Osteocyte (in vitro differentiated cells): Measurements from ENCODE around the gene APOL1. TPM values are rescaled to one million over a fixed set of nuclear protein-coding genes. Genes with fewer than 3 reads are reported as not detected.
"Not testable (repeated sequence)": the region's sequence is repeated elsewhere in the genome, so short reads cannot be mapped to it uniquely, and the experiment has no call there.

ENCODE experiments used
- DNase-seq: peaks from one replicate; pipeline ENCODE4 v3.0.0; 2021; ENCODE audit warnings: mixed read lengths; ENCODE audit not compliant: unreplicated experiment; ENCODE audit errors: extremely low spot score
- H3K27ac Mint-ChIP-seq: one replicate; pipeline ENCODE4 v1.8.0; 2021; ENCODE audit warnings: mild to moderate bottlenecking, mixed read lengths; ENCODE audit not compliant: unreplicated experiment
- H3K27me3 Mint-ChIP-seq: one replicate; pipeline ENCODE4 v1.8.0; 2021; ENCODE audit warnings: mixed read lengths; ENCODE audit not compliant: unreplicated experiment
- H3K36me3 Mint-ChIP-seq: one replicate; pipeline ENCODE4 v1.8.0; 2021; ENCODE audit warnings: mixed read lengths; ENCODE audit not compliant: unreplicated experiment
- H3K4me1 Mint-ChIP-seq: one replicate; pipeline ENCODE4 v1.8.0; 2021; ENCODE audit warnings: mixed read lengths; ENCODE audit not compliant: unreplicated experiment
- H3K4me3 Mint-ChIP-seq: one replicate; pipeline ENCODE4 v1.8.0; 2021; ENCODE audit warnings: mild to moderate bottlenecking, moderate library complexity, mixed read lengths; ENCODE audit not compliant: unreplicated experiment
- H3K9me3 Mint-ChIP-seq: one replicate; pipeline ENCODE4 v1.8.0; 2021; ENCODE audit warnings: mixed read lengths; ENCODE audit not compliant: unreplicated experiment
- CTCF ChIP-seq: fragments of 200-600 bp; sonication (generic); IDR thresholded peaks from 2 replicates; pipeline ENCODE4 v1.5.0; 2021; ENCODE audit warnings: antibody characterized with exemption, mild to moderate bottlenecking, moderate library complexity
- total RNA-seq: library from RNA; stranded (reverse); gene quantifications from 2 replicates; pipeline ENCODE4 v1.2.1, GENCODE V29; 2021

The APOL1 gene
- total RNA-seq, 1 donor from 2014 or later, result 16.2 TPM

- H3K36me3 Mint-ChIP-seq, result peaks cover 39% of the 10 kb centered on the region
- peaks cover 11% of the 10 kb centered on the region for H3K27me3 Mint-ChIP-seq
- H3K27ac Mint-ChIP-seq, result no peak overlapping the region
- no peaks in the 10 kb centered on the region for H3K9me3 Mint-ChIP-seq
- no peak overlapping the region for H3K4me3 Mint-ChIP-seq
- DNase-seq, result no peak
- H3K4me1 Mint-ChIP-seq, result peaks cover 5% of the 10 kb centered on the region
- TF ChIP-seq CTCF, result no peak
These were observed 26.7 kb upstream of the APOL1 start for GRCh38 chr22:36226189-36226588.

GRCh38 chr22:36227396-36227795, 25.5 kb upstream of the APOL1 start:
- Mint-ChIP-seq H3K27ac (no peak overlapping the region), H3K36me3 (peaks cover 50% of the 10 kb centered on the region), H3K9me3 (no peaks in the 10 kb centered on the region)

DNA sequence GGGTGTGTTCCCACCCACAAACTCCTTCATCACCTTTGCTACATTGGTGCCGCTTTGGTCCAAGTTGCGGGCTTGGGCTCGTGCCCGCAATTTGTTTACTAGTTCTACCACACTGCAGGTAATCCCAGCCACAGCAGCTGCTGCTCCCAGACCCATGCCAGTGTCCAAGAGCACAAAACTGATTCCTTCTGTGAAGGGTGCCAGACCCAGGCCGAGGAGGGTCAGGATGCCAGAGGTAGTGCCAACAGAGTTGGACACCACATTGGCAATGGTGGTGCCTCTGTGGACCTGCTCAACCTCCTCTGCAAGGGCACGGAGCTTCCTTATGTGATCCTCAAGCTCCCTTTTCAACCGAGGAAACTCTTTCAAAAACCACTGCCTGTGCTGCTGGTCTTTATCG, 25.1 kb upstream of the APOL1 start:
- Mint-ChIP-seq H3K27ac (no peak overlapping the region), H3K9me3 (no peaks in the 10 kb centered on the region), H3K4me1 (peaks cover 2% of the 10 kb centered on the region), H3K36me3 (peaks cover 53% of the 10 kb centered on the region), H3K27me3 (peaks cover 3% of the 10 kb centered on the region), H3K4me3 (no peak overlapping the region)
- no peak for TF ChIP-seq CTCF
- DNase-seq, result no peak

More at GRCh38 chr22:36227396-36227795, 25.5 kb upstream of the APOL1 start:
- DNase-seq, result peak; percentile 68
- H3K4me1 Mint-ChIP-seq, result peaks cover 2% of the 10 kb centered on the region
- no peak overlapping the region for H3K4me3 Mint-ChIP-seq
- H3K27me3 Mint-ChIP-seq, result peaks cover 7% of the 10 kb centered on the region
- no peak for TF ChIP-seq CTCF

GRCh38 chr22:36228369-36228768, 24.6 kb upstream of the APOL1 start:
- H3K9me3 Mint-ChIP-seq, H3K27me3 Mint-ChIP-seq, H3K27ac Mint-ChIP-seq, H3K4me1 Mint-ChIP-seq, H3K4me3 Mint-ChIP-seq, DNase-seq: not testable (repeated sequence)
- peaks cover 57% of the 10 kb centered on the region for H3K36me3 Mint-ChIP-seq

DNA sequence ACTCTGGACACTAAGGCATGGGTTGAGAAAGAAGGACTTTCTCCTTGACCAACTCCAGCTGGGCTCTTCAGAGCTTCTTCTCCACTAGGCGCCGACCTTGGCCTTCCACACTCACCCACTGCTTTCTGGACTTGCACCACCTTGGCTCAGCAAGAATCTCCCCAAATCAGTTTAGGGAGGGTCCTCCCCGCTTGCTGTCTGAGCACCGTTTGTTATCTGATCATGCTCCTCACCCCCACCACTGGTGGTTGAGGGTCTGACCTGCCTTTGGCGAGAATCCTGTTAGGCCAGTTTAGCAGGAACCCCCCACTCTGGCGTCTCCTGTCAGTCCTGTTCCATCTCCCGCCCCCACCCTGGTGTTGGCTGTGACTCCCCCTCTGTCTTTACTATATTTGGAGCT, 24.0 kb upstream of the APOL1 start:
- Mint-ChIP-seq H3K4me1 (peaks cover 4% of the 10 kb centered on the region), H3K4me3 (no peak overlapping the region), H3K36me3 (peaks cover 61% of the 10 kb centered on the region), H3K9me3 (no peaks in the 10 kb centered on the region), H3K27ac (no peak overlapping the region), H3K27me3 (no peaks in the 10 kb centered on the region)
- no peak for TF ChIP-seq CTCF
- DNase-seq, result peak; percentile 75

DNA sequence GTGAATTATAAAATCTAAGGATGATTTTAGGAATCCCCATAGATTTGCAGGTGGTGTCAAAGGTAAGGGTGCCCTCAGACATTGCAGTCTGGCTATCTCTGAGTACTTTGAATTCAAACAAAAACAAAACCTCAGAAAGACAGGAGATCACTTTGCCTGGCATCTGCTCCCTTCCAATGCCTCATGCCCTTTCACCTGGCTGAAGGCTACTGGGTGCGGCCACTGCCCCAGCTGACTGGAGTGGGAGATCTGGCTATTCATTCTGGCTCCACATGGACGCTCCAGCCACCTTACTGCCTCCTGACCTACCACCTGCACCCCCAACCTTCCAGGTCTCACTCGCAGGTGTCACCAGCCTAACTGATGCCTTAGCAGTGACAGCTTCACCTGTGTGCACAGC, 23.3 kb upstream of the APOL1 start:
- peaks cover 11% of the 10 kb centered on the region for H3K4me1 Mint-ChIP-seq
- H3K27ac Mint-ChIP-seq, H3K4me3 Mint-ChIP-seq, H3K27me3 Mint-ChIP-seq, DNase-seq, H3K9me3 Mint-ChIP-seq: not testable (repeated sequence)
- peaks cover 63% of the 10 kb centered on the region for H3K36me3 Mint-ChIP-seq

- not testable (repeated sequence) for DNase-seq, H3K4me3 Mint-ChIP-seq, H3K9me3 Mint-ChIP-seq, H3K27ac Mint-ChIP-seq, H3K27me3 Mint-ChIP-seq
- H3K36me3 Mint-ChIP-seq, result peaks cover 75% of the 10 kb centered on the region
- H3K4me1 Mint-ChIP-seq, result peaks cover 25% of the 10 kb centered on the region
These were observed 21.9 kb upstream of the APOL1 start for GRCh38 chr22:36231051-36231450.
